Activated CD4-positive, CD25-positive, alpha-beta regulatory T cell treated with anti-CD3 and anti-CD28 coated beads, Interleukin-2, amount 50 U/mL, for 24 hours (primary cell): ENCODE data around the gene GALNT1.
A peak's percentile ranks its signal among the peaks of the same experiment; 100 is the strongest.

Source experiments
- ATAC-seq, 2 donors: fragments of 150-1000 bp; cut with Tn5 transposase; one replicate each; pipeline ENCODE4 v1.10.0; 2021; ENCODE audit warnings: mild to moderate bottlenecking in 1 of 2, moderate library complexity in 1 of 2

Gene GALNT1

DNA sequence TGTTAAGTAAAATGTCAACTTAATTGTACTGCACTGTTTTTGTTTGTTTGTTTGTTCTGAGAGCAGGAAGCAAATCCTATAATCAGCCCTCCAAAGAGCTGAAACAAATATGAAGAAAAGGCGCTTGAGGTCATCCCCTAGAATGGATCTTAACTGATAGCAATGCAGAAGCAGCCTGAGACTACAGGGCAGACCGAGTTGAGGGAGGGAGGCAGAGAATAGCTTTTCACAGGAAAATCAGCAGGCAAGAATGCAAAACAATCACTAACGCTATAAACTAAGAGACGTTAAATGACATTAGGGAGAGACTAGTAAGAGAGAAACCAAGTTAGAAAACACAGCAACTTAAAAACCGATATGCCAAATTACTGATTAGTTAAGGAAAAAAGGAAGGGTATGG, 37.2 kb downstream of the GALNT1 start:
- ATAC-seq = no peak

- no peak for ATAC-seq
Observed at GRCh38 chr18:35619464-35619863, 37.9 kb downstream of the GALNT1 start.

GRCh38 chr18:35619941-35620340, 38.4 kb downstream of the GALNT1 start:
- no peak for ATAC-seq

GRCh38 chr18:35620765-35621164, 39.2 kb downstream of the GALNT1 start:
- ATAC-seq = no peak

GRCh38 chr18:35623255-35623654, 41.7 kb downstream of the GALNT1 start:
- no peak for ATAC-seq

GRCh38 chr18:35624146-35624545, 42.6 kb downstream of the GALNT1 start:
- ATAC-seq = peak; percentile 44 to 82

DNA sequence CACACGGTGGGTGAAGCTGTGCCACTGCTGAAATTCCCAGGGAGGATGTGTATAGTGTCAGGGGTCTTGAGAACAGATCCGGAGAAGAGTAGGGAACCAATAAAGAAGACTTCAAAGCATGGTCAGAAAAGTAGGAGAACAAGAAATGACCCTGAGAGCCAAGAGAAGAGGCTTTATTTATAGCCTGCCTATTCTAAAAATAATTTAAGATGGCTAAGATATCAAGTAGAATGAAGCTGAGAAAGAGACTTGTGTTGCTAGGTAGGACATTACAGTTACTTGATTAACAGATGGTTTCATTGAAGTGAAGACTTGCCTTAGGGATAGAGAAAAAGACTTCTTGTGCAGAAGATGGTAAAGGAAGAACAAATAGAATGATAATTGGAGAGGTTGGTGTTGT, 43.7 kb downstream of the GALNT1 start:
- ATAC-seq = no peak

DNA sequence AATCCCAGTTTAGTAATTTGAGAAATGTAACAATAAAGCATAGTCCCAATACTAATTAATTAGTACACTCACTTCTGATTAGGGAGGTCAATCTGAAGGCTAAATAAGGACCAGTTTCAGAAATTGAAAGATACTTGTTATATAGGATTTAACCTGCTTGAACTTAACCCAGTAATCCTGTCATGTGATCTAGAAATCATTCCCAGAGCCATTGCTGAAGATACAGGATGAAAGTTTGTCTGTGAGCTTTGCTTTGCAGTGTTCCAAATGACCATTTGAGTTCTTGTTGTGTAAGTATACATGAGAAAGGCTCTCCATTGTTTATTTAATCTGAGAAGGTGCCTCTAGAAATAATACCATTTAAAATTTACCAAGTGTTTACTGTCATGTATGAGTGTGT, 52.2 kb downstream of the GALNT1 start:
- ATAC-seq = no peak

DNA sequence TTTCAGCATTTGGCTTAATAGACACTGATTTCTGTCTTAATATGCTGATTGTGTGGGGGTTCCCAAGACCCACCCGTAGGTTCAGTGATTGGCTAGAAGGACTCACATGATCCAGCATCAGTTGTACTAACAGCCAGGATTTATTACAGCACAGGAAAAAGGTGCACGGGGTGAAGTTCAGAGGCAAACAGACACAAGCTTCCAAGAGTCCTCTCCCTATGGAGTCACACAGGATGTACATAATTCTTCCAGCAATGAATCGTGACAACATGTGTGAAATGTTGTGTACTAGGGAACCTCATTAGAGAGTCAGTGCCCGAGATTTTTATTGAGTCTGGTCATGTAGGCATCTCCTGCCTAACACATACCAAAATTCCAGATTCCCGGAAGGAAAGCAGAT, 52.8 kb downstream of the GALNT1 start:
- no peak for ATAC-seq

DNA sequence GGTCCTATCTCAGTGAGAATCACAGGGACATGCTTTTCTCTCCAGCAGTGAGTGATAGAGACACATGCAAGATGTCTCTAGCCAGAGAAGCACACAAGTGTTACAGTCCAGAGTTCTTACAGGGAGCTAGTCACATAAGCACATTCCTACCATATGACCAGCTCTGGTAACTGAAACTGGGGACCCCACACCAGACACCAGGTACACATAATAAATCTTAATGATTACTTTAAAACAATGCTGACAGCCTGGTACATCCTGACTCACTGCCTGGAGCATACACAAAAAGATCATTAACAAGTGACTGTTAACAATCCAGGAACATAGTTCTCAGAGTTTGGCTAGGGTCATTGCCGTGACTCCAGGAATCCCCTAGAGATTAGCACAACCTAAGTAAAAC, 53.6 kb downstream of the GALNT1 start:
- no peak for ATAC-seq

DNA sequence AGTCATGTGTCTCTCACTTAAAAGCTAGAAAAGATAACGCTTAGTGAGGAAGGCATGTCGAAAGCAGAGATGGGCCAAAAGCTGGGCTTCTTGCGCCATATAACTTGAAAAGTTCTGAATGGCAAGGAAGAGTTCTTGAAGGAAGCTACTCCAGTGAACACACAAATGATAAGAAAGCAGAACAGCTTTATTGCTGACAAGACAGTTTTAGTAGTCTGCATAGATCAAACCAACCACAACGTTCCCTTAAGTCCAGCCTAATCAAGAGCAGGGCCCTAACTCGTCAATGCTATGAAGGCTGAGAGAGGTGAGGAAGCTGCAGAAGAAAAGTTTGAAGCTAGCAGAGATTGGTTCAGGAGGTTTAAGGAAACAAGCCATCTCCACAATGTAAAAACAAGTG, 55.7 kb downstream of the GALNT1 start:
- ATAC-seq = no peak

- no peak for ATAC-seq
Observed at GRCh38 chr18:35639296-35639695, 57.8 kb downstream of the GALNT1 start.

DNA sequence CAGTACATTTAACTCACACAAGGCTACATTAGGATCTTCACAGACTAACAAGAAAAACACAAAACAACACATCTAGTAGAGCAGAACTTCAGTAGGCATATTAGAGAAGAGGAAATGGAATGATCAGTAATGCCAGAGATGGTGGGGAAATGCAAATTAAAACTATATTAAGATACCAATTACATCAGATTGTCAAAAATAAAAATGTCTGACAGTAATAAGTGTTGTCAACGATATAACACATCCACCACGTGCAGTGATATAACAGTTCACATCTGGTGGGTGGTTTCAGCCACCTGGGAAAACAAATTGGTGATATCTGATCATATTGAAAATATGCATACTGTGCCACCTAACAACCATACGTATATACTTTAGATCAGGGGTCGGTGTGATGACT, 59.9 kb downstream of the GALNT1 start:
- ATAC-seq = no peak

GRCh38 chr18:35641916-35642315, 60.4 kb downstream of the GALNT1 start:
- no peak for ATAC-seq

DNA sequence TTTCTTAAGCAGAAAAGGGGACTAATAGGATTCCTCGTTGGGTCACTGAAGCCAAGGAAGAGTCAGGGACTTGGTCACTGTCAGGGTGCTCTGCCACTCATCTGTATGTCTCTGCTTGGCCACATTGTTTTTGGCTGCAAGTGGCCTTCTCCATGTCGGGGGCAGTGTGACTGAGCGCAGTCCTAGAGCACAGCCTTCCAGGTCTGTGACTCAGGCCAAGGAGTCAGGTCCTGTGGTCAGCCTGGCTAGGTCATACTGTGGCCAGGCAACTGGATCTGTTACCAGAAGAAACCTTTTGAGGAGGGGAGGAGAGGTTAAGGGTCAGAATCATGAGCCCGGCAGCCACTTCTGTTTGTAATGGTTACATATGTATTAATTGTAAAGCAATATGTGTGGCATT, 61.3 kb downstream of the GALNT1 start:
- no peak for ATAC-seq

GRCh38 chr18:35646449-35646848, 64.9 kb downstream of the GALNT1 start:
- no peak for ATAC-seq

GRCh38 chr18:35653392-35654135, 72.0 kb downstream of the GALNT1 start:
- ATAC-seq = no peak

DNA sequence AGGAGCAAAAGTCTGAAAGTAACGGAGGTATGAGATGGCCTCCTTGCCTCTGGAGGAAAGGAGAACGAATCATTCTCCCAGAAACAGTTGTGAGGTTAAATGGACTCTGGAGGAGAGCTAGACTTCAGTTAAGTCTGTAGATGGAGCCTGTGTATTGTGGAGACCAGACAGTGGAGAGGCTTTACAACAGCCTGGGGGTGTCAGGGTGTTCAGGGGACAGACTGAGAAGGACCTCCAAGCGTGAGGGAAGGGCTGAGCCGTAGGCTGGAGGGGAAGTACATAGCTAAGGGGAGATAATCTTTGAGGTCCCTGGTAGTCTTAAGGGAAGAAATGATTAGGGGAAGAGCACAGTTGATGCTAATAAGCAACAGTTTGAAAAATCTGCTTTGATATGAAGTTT, 76.6 kb downstream of the GALNT1 start:
- no peak for ATAC-seq

GRCh38 chr18:35661483-35662146, 80.1 kb downstream of the GALNT1 start:
- no peak for ATAC-seq

DNA sequence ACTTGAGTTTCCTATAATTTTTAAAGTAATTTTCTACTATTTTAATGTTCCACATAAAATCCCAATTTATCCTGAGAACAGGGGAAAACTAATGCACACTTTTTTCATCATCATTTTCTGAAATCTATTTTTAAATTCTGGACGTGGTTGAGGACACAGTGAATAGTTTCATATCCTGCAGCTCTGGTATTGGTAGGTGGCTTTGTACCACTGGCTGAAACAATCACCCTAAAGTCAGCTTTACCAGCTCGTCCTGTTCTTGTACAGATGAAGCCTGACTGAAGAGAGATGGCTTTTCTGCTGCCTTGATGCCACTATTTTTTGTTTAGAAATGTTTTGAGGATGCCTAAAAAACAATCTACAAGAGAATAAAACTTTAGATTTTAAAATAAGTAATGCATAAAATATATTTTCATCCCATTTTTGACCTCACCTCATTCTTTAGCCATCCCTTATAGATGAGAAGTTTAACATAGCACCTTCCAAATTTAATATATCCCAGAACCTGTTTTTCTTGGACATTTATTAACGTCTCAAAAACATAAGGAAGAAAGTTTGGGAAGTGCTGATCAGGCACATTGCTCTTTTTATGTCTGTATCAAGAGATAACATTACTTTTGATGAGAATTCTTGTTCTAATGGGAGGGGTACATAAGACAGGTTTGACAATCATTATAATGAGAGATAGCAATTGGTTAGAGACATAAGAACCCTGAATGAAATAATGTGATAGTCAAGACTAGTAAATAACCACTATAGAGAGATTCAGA, 80.9 kb downstream of the GALNT1 start:
- no peak for ATAC-seq

- no peak for ATAC-seq
Observed at GRCh38 chr18:35671966-35672603, 90.5 kb downstream of the GALNT1 start.

DNA sequence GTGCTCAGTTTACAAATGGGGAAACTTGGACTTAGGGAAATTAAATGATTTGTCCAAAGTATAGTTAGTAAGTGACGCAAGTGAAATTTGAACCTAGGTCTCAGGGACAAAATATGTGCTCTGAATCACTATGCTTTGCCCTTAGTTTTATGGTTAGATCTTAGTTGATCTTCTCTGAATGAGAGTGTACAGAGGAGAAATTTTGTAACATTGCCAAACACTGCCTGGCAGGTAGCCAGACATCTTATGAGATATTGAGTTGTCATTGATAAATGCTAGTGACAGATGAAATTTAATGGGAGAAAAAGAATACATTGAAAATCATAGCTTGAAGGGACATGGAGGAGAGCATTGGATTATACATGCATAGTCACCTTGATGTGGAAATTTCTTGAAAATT, 91.4 kb downstream of the GALNT1 start:
- ATAC-seq = no peak

GRCh38 chr18:35673682-35674081, 92.1 kb downstream of the GALNT1 start:
- ATAC-seq = no peak
